Retinal pigment epithelial cell (primary cell): ENCODE measurements around the gene SYP.

Experiments
- DNase-seq: peaks from one replicate; pipeline ENCODE4 v3.0.0-alpha.2; 2010; ENCODE audit warnings: low read depth
- H3K4me3 ChIP-seq: 2 replicates; pipeline ENCODE4 v1.5.1; 2011; ENCODE audit warnings: mild to moderate bottlenecking, low read length, control low read depth, moderate library complexity
- TF ChIP-seq, protein P1 (sequence below): conservative IDR thresholded peaks from 2 replicates; pipeline ENCODE4 v1.5.1; 2011; ENCODE audit warnings: low read depth, low read length, control low read depth, inconsistent platforms

The SYP gene

DNA sequence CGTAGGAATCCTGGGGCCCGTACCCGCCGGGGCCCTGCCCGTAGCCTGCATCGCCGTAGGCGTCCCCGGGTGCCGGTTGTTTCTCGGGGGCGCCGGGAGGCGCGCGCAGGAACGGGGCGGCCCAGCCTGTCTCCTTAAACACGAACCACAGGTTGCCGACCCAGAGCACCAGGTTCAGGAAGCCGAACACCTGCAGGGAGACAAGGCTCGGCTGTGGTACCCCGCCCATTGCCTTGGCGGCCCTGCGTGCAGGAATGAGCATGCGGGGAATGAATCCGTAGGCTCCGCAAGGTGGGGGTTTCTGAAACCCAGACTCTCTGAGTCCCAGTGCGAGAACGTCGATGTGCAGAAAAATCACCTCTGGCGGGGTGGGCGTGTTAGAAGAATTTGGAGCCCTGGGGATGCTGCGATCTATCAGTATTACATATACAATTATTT is 8.4 kb downstream of the SYP start:
- TF ChIP-seq, protein P1, sequence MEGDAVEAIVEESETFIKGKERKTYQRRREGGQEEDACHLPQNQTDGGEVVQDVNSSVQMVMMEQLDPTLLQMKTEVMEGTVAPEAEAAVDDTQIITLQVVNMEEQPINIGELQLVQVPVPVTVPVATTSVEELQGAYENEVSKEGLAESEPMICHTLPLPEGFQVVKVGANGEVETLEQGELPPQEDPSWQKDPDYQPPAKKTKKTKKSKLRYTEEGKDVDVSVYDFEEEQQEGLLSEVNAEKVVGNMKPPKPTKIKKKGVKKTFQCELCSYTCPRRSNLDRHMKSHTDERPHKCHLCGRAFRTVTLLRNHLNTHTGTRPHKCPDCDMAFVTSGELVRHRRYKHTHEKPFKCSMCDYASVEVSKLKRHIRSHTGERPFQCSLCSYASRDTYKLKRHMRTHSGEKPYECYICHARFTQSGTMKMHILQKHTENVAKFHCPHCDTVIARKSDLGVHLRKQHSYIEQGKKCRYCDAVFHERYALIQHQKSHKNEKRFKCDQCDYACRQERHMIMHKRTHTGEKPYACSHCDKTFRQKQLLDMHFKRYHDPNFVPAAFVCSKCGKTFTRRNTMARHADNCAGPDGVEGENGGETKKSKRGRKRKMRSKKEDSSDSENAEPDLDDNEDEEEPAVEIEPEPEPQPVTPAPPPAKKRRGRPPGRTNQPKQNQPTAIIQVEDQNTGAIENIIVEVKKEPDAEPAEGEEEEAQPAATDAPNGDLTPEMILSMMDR, result no peak
- peak overlapping the region; percentile 69 for H3K4me3 ChIP-seq
- DNase-seq, result no peak

DNA sequence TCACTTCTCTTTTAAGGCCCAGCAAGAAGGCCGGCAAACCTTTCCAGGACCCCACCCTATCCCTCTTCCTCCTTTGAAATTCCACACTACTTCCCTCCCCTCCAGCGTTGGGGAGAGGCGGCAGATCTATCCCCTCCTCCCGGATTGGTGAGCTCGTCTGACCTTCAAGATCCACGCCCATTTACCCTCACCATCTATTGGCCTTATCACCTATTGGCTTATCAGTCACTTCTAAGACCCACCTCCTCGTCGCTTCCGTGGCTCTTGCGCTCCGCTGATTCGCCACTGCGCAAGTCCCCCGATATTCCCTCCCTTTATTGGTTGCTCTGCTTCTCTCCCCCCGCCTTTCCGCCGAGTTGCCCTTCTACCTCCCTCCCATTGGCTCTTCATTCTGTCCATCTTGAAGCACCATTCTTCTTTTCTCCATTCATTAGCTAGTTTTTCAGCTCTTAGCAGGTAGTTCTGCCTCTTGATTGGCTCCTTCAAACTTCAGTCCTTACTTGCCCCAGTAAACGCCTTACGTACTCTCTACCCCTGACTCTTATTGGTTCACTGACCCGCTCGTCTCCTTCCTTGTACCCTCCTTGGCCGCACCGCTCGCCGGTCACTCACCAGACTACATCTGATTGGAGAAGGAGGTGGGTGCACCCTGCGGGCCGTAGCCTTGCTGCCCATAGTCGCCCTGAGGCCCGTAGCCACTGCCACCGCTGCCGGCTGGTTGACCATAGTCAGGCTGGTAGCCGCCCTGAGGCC is 9.0 kb downstream of the SYP start:
- peak overlapping the region; percentile 69 for H3K4me3 ChIP-seq
- TF ChIP-seq, protein P1, result no peak
- DNase-seq, result peak; percentile 98

DNA sequence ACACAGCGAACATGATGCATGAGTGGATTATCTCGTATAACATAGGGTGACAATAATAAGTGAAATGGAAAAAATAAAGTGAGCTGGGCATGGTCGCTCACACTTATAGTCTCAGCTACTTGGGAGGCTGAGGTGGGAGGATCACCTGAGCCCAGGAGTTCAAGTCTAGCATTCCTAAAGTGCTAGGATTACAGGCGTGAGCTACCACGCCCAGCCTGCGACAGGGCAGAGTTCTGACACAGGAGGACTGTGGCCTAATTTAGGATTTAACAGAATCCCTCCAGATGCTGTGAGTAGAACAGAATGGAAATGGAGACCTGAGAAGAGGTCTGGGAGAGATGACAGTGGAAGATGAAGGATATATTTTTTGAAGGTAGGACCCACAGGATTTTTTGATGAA is 10.4 kb downstream of the SYP start:
- no peak overlapping the region for H3K4me3 ChIP-seq
- DNase-seq, result no peak
- TF ChIP-seq, protein P1, result no peak

DNA sequence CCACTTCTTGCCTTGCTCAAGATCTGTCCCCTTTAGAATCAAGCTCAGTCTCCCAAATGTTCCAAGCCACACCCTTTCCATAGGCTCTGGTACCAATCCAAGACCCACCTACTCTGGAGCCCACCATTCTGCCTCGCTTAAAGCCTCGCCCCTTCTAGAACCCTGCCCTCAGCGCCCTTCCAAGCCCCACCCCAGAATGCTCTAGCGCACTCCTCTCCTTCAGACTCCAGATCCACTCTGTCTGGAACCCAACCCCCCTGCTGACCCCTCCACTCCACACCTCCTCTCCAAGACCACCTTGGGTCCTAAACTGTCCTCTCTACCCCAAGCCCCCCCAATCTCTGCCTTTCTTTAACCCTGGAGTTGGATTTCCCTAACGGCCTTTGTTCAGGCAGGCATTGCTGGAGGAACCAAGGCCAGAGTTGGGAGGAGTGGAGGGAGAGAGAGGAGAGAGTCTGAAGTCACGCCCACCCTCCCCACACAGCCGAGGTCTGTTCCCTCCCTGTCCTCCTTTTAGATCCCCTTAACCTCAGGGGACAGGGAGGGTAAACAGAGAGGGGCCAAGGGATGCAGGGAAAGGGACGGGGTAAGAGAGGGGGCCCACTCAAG is 11.4 kb downstream of the SYP start:
- no peak overlapping the region for H3K4me3 ChIP-seq
- TF ChIP-seq, protein P1, result no peak
- no peak for DNase-seq

DNA sequence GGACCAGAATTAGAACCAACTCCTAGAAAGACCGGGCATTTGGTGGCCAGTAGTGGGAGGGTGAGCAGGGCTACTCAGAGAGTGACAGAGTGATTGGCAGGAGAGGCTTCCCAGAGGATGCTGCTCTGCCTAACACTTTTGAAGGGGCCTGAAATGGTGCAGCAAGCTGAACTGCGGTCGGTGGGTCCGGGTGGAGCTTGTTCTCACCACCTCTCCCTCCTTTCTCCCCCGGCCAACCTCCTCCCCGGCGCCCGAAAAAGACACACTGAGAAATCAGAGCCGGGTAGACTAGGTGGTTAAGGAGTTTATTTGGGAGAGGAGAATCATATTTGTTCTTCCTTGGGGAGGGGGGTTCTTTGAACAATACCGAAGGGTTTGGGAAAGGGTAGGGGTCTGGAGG is 12.5 kb downstream of the SYP start:
- H3K4me3 ChIP-seq, result no peak overlapping the region
- TF ChIP-seq, protein P1, result no peak
- DNase-seq, result no peak

DNA sequence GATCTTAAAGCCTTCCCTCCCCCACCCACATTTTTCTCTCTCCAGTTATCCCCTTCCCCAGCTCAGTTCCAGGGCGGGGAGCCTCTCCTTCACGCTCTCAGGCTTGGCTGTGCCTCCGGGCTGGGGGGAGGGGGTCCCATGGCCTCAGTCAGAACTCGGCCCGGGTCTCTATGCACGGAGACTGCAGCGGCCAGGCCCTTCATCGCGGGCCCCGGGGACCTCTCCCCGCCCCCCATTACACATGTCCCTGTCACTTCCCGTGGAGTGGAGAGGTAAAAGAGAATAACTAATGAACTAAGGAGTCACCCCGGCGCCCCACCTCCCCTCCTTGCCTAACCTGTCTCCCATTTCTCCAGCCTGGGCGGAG is 13.0 kb downstream of the SYP start:
- TF ChIP-seq, protein P1, result no peak

More for the DNA sequence above, 13.0 kb downstream of the SYP start:
- DNase-seq, result no peak
- no peak overlapping the region for H3K4me3 ChIP-seq
